HepG2 (cell line): ENCODE measurements around the gene CELSR2. TPM values are rescaled to one million over a fixed set of nuclear protein-coding genes. Genes with fewer than 3 reads are reported as not detected.

Experiments
- ATAC-seq: fragments of 200-7000 bp; cut with Tn5 transposase; 3 replicates; pipeline ENCODE4 v1.9.1; 2020; ENCODE audit warnings: mild to moderate bottlenecking, moderate library complexity
- BruUV-seq: library from RNA; stranded (reverse); fragments of 400-500 nt; replicated peaks from 2 replicates; lab custom pipeline; 2021; lab: Mats Ljungman, UMichigan
- CTCF ChIA-PET: fragments of 300-600 bp; formaldehyde crosslinking; extraction: SDS; loops from one replicate; lab custom pipeline; 2021; ENCODE audit warnings: low total read pairs, inconsistent platforms, low intra/inter-chr PET ratio; lab: Yijun Ruan, JAX
- POLR2A ChIA-PET: fragments of 350-600 bp; sonication (Branson Sonifier 250); formaldehyde crosslinking; loops from one replicate; lab custom pipeline; 2020; ENCODE audit warnings: antibody characterized with exemption, inconsistent platforms; lab: Yijun Ruan, JAX
- DNase-seq: peaks from one replicate; pipeline ENCODE4 v3.0.0-alpha.2; 2015; ENCODE audit warnings: low spot score
- FAIRE-seq: peaks from 3 replicates; lab custom pipeline; 2011; peaks lifted over from hg19 to GRCh38; lab: Jason Lieb, UNC
- H2AFZ ChIP-seq: one replicate; pipeline ENCODE4 v1.6.1; 2011; ENCODE audit warnings: low read length, inconsistent platforms
- H3K27ac ChIP-seq: fragments of 300-600 bp; 3 replicates; pipeline ENCODE4 v1.8.0; 2011; ENCODE audit warnings: mixed run types, mild to moderate bottlenecking, mixed read lengths, low read length, inconsistent platforms; ENCODE audit not compliant: insufficient read depth; ENCODE audit errors: extremely low read length
- H3K27me3 ChIP-seq, 2 experiments: fragments of 200-600 bp in 1 of 2; 2 replicates in 1 of 2; 3 replicates in 1 of 2; pipeline versions ENCODE4 v1.6.0 to v1.8.0; 2011; ENCODE audit warnings: low read length in 2 of 2, mild to moderate bottlenecking in 2 of 2, moderate library complexity in 2 of 2, inconsistent platforms in 1 of 2; ENCODE audit not compliant: insufficient read depth in 2 of 2, control insufficient read depth in 1 of 2
- H3K36me3 ChIP-seq, 2 experiments: fragments of 200-600 bp in 1 of 2; replicated peaks in 1 of 2; 2 replicates in 1 of 2; 3 replicates in 1 of 2; pipeline versions ENCODE4 v1.5.1 to v1.8.0; 2011; ENCODE audit warnings: low read length in 2 of 2, inconsistent platforms in 1 of 2; ENCODE audit not compliant: insufficient read depth in 2 of 2, control insufficient read depth in 1 of 2
- H3K4me1 ChIP-seq: 2 replicates; pipeline ENCODE4 v1.5.1; 2012; ENCODE audit warnings: low read length, inconsistent platforms; ENCODE audit not compliant: insufficient read depth
- H3K4me2 ChIP-seq: 2 replicates; pipeline ENCODE4 v1.6.0; 2011; ENCODE audit warnings: low read depth, low read length, inconsistent platforms
- H3K4me3 ChIP-seq, 3 experiments: fragments of 200-600 bp in 1 of 3; sonication (generic), shearing (Covaris generic) in 1 of 3; replicated peaks in 1 of 3; 2 replicates each; pipeline ENCODE4 v1.5.1; 2011 to 2016; ENCODE audit warnings: low read length in 3 of 3, inconsistent platforms in 2 of 3, low read depth in 2 of 3, mild to moderate bottlenecking in 2 of 3, control low read depth in 1 of 3, mixed read lengths in 1 of 3; ENCODE audit not compliant: insufficient read depth in 1 of 3
- H3K79me2 ChIP-seq: one replicate; pipeline ENCODE4 v1.6.1; 2011; ENCODE audit warnings: low read length, inconsistent platforms; ENCODE audit not compliant: insufficient read depth
- H3K9ac ChIP-seq: 2 replicates; pipeline ENCODE4 v1.6.0; 2011; ENCODE audit warnings: mild to moderate bottlenecking, low read depth, low read length, inconsistent platforms; ENCODE audit not compliant: insufficient read depth
- H3K9me3 ChIP-seq: 2 replicates; pipeline ENCODE4 v1.5.1; 2012; ENCODE audit warnings: mild to moderate bottlenecking, low read length
- H4K20me1 ChIP-seq: 2 replicates; pipeline ENCODE4 v1.6.0; 2011; ENCODE audit warnings: inconsistent platforms, mild to moderate bottlenecking, low read length, moderate library complexity; ENCODE audit not compliant: insufficient read depth
- ATF7 ChIP-seq, 2 experiments: fragments of 450-650 bp in 1 of 2; sonication (generic) in 1 of 2; formaldehyde crosslinking in 1 of 2; IDR thresholded peaks; 2 replicates each; pipeline versions ENCODE4 v1.4.0 to v1.6.1; 2016 to 2020; ENCODE audit warnings: antibody characterized with exemption in 1 of 2, mild to moderate bottlenecking in 1 of 2, missing genetic modification reagents in 1 of 2
- CBX2 ChIP-seq, 2 experiments: fragments of 200-600 bp in 1 of 2; sonication (generic); formaldehyde crosslinking in 1 of 2; IDR thresholded peaks; 2 replicates each; pipeline versions ENCODE4 v1.7.0 to v1.8.1; 2018 to 2022; ENCODE audit warnings: low read depth in 2 of 2, low read length in 1 of 2, mild to moderate bottlenecking in 1 of 2, missing genetic modification reagents in 1 of 2
- FOXM1 ChIP-seq: sonication (generic); formaldehyde crosslinking; IDR thresholded peaks from 2 replicates; pipeline ENCODE4 v1.5.0; 2020; ENCODE audit warnings: missing genetic modification reagents
- GTF3A ChIP-seq: sonication (generic); formaldehyde crosslinking; conservative IDR thresholded peaks from 2 replicates; pipeline ENCODE4 v1.4.0; 2020; ENCODE audit warnings: mild to moderate bottlenecking, missing genetic modification reagents
- HOXA3 ChIP-seq: sonication (generic); formaldehyde crosslinking; IDR thresholded peaks from 2 replicates; pipeline ENCODE4 v1.5.0; 2020; ENCODE audit warnings: missing genetic modification reagents
- NR2F1 ChIP-seq, 2 experiments: fragments of 450-650 bp in 1 of 2; formaldehyde crosslinking in 1 of 2; IDR thresholded peaks; 2 replicates each; pipeline versions ENCODE4 v1.5.0 to v1.6.1; 2016 to 2020; ENCODE audit warnings: mild to moderate bottlenecking in 1 of 2, missing compliant biosample characterization in 1 of 2, missing genetic modification reagents in 1 of 2, moderate library complexity in 1 of 2
- SRF ChIP-seq: IDR thresholded peaks from 2 replicates; pipeline ENCODE4 v1.6.1; 2011; ENCODE audit warnings: mild to moderate bottlenecking, low read depth, low read length, moderate library complexity
- ZBTB38 ChIP-seq: sonication (generic); formaldehyde crosslinking; IDR thresholded peaks from 2 replicates; pipeline ENCODE4 v1.5.1; 2020; ENCODE audit warnings: mild to moderate bottlenecking, missing genetic modification reagents
- ZKSCAN5 ChIP-seq: sonication (generic); formaldehyde crosslinking; IDR thresholded peaks from 2 replicates; pipeline ENCODE4 v1.5.1; 2020; ENCODE audit warnings: mild to moderate bottlenecking, missing genetic modification reagents
- ZNF891 ChIP-seq: sonication (generic); formaldehyde crosslinking; IDR thresholded peaks from 2 replicates; pipeline ENCODE4 v1.5.0; 2020; ENCODE audit warnings: mild to moderate bottlenecking, missing genetic modification reagents
- WGBS: methylation state at CpG from one replicate; pipeline ENCODE4 v1.1.6; 2017; ENCODE audit warnings: low lambda C conversion rate; 5-methylcytosine and 5-hydroxymethylcytosine counted together
- in situ Hi-C: cut with HindIII; loops from 2 replicates; pipeline ENCODE4 v1.10.0; 2017; ENCODE audit warnings: low pct_unique_long_range_greater_than_20kb; ENCODE audit not compliant: extremely low pct_ligation_motif_present
- intact Hi-C: fragments of 100-400 bp; cut with micrococcal nuclease; formaldehyde crosslinking; loops from one replicate; pipeline ENCODE4 v1.10.0; 2022; ENCODE audit not compliant: unreplicated experiment
- polyA plus RNA-seq, 8 experiments: library from polyadenylated mRNA; depleted of rRNA in 3 of 8; stranded (reverse) in 7 of 8; unstranded in 1 of 8; fragments of >200 nt; fragmentation: Illumina TruSeq in 4 of 8; extraction: Trizol in 4 of 8; gene quantifications; 2 replicates each; pipeline versions ENCODE4 v1.2.1 to v1.2.3, GENCODE V29; 2011 to 2016; ENCODE audit warnings: low read depth in 4 of 8, missing spikeins in 1 of 8, mixed read lengths in 1 of 8; ENCODE audit not compliant: insufficient read depth in 1 of 8
- total RNA-seq, 5 experiments: library from RNA; depleted of rRNA; stranded (reverse); fragments of >200 nt; fragmentation: Illumina TruSeq; extraction: Trizol; gene quantifications; 2 replicates each; pipeline ENCODE4 v1.2.3, GENCODE V29; 2016; ENCODE audit warnings: low read depth in 1 of 5
- TF ChIP-seq, protein P1 (sequence below): sonication (generic); formaldehyde crosslinking; IDR thresholded peaks from 2 replicates; pipeline ENCODE4 v1.8.1; 2023; ENCODE audit warnings: mild to moderate bottlenecking, inconsistent platforms, moderate library complexity, missing genetic modification reagents, borderline replicate concordance
- TF ChIP-seq, protein P2 (sequence below): sonication (generic); formaldehyde crosslinking; IDR thresholded peaks from 2 replicates; pipeline ENCODE4 v1.4.0; 2020; ENCODE audit warnings: missing genetic modification reagents

CELSR2 gene
- total and polyA plus RNA-seq, 2 of the 13 experiments (the other 11 are each of a cell fraction or from before 2014, with no cell fraction given): 4.0 to 6.6 TPM

DNA sequence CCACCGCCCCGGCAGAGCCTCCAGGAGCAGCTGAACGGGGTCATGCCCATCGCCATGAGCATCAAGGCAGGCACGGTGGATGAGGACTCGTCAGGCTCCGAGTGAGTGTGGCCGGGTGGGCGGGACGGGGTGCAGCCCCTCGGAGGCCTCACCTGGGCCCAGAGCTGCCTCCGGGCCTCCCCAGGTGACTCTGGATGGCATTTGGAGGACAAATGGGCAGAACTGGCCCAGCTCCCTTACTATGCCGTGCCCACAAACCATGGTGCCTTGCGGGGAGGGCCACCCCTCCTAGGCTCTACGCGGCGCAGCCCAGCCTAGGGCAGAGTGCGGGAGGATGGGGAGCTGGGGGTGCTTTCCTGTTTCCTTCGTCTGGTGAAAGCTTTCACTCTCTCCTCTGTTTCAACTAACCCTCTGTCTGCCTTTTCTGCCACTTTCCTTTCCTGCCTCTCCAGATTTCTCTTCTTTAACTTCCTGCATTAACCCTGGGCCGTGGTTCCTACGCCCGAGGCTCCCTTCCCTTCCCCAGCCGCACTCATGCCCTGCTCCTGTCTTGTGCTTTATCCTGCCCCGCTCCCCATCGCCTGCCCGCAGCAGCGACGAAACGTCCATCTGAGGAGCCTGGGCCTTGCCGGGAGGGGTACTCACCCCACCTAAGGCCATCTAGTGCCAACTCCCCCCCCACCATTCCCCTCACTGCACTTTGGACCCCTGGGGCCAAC is 24.4 kb downstream of the CELSR2 start (continued):
- TF ChIP-seq FOXM1 (CRISPR knock-in tag) (no peak), CBX2 (IDR thresholded peaks at IDR 0.05; ENCODE audit: low read depth, low read length) (no peak), CBX2 (CRISPR knock-in tag; IDR thresholded peaks at IDR 0.05; ENCODE audit: low read depth) (no peak), ZBTB38 (CRISPR knock-in tag) (0 out of 2 replicates have a peak, but pooled peaks have one; percentile 27)
- TF ChIP-seq, all 625 proteins: peak for 4

DNA sequence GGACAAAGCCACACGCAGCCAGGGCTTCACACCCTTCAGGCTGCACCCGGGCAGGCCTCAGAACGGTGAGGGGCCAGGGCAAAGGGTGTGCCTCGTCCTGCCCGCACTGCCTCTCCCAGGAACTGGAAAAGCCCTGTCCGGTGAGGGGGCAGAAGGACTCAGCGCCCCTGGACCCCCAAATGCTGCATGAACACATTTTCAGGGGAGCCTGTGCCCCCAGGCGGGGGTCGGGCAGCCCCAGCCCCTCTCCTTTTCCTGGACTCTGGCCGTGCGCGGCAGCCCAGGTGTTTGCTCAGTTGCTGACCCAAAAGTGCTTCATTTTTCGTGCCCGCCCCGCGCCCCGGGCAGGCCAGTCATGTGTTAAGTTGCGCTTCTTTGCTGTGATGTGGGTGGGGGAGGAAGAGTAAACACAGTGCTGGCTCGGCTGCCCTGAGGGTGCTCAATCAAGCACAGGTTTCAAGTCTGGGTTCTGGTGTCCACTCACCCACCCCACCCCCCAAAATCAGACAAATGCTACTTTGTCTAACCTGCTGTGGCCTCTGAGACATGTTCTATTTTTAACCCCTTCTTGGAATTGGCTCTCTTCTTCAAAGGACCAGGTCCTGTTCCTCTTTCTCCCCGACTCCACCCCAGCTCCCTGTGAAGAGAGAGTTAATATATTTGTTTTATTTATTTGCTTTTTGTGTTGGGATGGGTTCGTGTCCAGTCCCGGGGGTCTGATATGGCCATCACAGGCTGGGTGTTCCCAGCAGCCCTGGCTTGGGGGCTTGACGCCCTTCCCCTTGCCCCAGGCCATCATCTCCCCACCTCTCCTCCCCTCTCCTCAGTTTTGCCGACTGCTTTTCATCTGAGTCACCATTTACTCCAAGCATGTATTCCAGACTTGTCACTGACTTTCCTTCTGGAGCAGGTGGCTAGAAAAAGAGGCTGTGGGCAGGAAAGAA is 25.5 kb downstream of the CELSR2 start:
- WGBS: 2% methylated on average over 12 of the region's 24 CpGs
- Histone ChIP-seq H3K4me3 (peak overlapping the region; percentile 26 to 60 (median 33); a peak in 5 of 6 replicates), H3K9ac (peak overlapping the region; percentile 61), H3K4me2 (peak overlapping the region; percentile 68), H3K9me3 (no peaks in the 10 kb centered on the region), H3K79me2 (no peaks in the 10 kb centered on the region), H4K20me1 (no peaks in the 10 kb centered on the region), H2AFZ (no peak overlapping the region), H3K36me3 (peaks cover 3 to 7% of the 10 kb centered on the region in 2 experiments; a peak in 2 of 5 replicates), H3K27me3 (no peaks in the 10 kb centered on the region), H3K4me1 (peaks cover 68% of the 10 kb centered on the region), H3K27ac (peak overlapping the region; percentile 66)
- peak; percentile 97 for FAIRE-seq
- in situ Hi-C loops: loop anchor here (5.0 kb wide), 1 partner anchor 47 kb away; no protein-coding TSS in a partner anchor
- peak; percentile 82 for ATAC-seq
- peak; percentile 93 for DNase-seq
- BruUV-seq: TSS peak; percentile 69
- POLR2A ChIA-PET: interaction anchor here (0.8 to 3.3 kb wide), 4 partner anchors 25 to 124 kb away, joined by 3 to 25 read pairs (median 6); partner anchors contain the start of genes MYBPHL and SORT1
- intact Hi-C loops: loop anchor here (1.0 to 10.0 kb wide), 3 partner anchors 8 to 70 kb away; partner anchors contain the start of gene PSRC1
- CTCF ChIA-PET: interaction anchor here (2.5 kb wide), 1 partner anchor 11 kb away, joined by 12 read pairs; no protein-coding TSS in a partner anchor
- TF ChIP-seq HOXA3 (peak; percentile 68), ZNF891 (CRISPR knock-in tag) (peak; percentile 44; the same call in 1 of the 2 replicates), SRF (no peak), NR2F1 (CRISPR knock-in tag; IDR thresholded peaks at IDR 0.05) (no peak), ATF7 (IDR thresholded peaks at IDR 0.05) (no peak), ATF7 (CRISPR knock-in tag; IDR thresholded peaks at IDR 0.05) (no peak), GTF3A (CRISPR knock-in tag) (no peak), ZKSCAN5 (CRISPR knock-in tag) (no peak)
- TF ChIP-seq, protein P1, sequence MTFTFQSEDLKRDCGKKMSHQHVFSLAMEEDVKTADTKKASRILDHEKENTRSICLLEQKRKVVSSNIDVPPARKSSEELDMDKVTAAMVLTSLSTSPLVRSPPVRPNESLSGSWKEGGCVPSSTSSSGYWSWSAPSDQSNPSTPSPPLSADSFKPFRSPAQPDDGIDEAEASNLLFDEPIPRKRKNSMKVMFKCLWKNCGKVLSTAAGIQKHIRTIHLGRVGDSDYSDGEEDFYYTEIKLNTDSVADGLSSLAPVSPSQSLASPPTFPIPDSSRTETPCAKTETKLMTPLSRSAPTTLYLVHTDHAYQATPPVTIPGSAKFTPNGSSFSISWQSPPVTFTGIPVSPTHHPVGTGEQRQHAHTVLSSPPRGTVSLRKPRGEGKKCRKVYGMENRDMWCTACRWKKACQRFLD (CRISPR knock-in tag): no peak
- TF ChIP-seq, protein P2, sequence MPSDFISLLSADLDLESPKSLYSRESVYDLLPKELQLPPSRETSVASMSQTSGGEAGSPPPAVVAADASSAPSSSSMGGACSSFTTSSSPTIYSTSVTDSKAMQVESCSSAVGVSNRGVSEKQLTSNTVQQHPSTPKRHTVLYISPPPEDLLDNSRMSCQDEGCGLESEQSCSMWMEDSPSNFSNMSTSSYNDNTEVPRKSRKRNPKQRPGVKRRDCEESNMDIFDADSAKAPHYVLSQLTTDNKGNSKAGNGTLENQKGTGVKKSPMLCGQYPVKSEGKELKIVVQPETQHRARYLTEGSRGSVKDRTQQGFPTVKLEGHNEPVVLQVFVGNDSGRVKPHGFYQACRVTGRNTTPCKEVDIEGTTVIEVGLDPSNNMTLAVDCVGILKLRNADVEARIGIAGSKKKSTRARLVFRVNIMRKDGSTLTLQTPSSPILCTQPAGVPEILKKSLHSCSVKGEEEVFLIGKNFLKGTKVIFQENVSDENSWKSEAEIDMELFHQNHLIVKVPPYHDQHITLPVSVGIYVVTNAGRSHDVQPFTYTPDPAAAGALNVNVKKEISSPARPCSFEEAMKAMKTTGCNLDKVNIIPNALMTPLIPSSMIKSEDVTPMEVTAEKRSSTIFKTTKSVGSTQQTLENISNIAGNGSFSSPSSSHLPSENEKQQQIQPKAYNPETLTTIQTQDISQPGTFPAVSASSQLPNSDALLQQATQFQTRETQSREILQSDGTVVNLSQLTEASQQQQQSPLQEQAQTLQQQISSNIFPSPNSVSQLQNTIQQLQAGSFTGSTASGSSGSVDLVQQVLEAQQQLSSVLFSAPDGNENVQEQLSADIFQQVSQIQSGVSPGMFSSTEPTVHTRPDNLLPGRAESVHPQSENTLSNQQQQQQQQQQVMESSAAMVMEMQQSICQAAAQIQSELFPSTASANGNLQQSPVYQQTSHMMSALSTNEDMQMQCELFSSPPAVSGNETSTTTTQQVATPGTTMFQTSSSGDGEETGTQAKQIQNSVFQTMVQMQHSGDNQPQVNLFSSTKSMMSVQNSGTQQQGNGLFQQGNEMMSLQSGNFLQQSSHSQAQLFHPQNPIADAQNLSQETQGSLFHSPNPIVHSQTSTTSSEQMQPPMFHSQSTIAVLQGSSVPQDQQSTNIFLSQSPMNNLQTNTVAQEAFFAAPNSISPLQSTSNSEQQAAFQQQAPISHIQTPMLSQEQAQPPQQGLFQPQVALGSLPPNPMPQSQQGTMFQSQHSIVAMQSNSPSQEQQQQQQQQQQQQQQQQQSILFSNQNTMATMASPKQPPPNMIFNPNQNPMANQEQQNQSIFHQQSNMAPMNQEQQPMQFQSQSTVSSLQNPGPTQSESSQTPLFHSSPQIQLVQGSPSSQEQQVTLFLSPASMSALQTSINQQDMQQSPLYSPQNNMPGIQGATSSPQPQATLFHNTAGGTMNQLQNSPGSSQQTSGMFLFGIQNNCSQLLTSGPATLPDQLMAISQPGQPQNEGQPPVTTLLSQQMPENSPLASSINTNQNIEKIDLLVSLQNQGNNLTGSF (CRISPR knock-in tag): no peak
